NCI-H82 treated with DMSO at 0.1 percent for 48 hours (cell line): ENCODE data around the gene FAM47E.

Experiments used
- DNase-seq: peaks from one replicate; lab custom pipeline; 2025; ENCODE audit not compliant: unreplicated experiment; lab: John Stamatoyannopoulos, UW

FAM47E gene

DNA sequence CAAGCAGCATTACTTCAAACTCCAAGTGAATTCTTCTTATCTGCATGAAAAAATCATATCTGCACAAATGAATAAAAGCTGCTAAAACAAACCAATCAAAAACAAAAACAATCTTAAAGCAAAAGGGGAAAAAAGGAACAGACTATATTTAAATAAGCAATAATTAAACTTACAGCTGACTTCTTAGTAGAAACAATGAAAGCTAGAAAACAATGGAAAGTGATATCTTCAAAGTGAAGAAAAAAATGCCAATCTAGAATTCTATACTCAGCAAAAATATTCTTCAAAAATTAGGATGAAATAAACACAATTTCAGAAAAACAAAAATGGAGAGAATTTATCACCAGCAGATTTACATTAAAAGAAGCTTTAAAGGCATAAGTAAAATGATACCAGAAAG lies 75.0 kb downstream of the FAM47E start:
- no peak for DNase-seq
